ENCODE results near the gene CNP. TPM values are rescaled to one million over a fixed set of nuclear protein-coding genes. Genes with fewer than 3 reads are reported as not detected.
A peak's percentile ranks its signal among the peaks of the same experiment; 100 is the strongest.

The CNP gene
- total RNA-seq (10 to 100 TPM; 74.3 to 89.7 TPM), polyA plus RNA-seq (ENCODE audit: insufficient read depth, low read depth, low replicate concordance) (40.8 TPM)
- long read RNA-seq, donor 1, full-length matches to known transcripts: 31 of 37 reads
- long read RNA-seq, donor 1, partial matches to known transcripts: 6 of 37 reads
- long read RNA-seq, donor 1, other reads (novel, unspliced or antisense): 0 of 37 reads
- long read RNA-seq, donor 2, full-length matches to known transcripts: 28 of 33 reads
- long read RNA-seq, donor 2, partial matches to known transcripts: 5 of 33 reads
- long read RNA-seq, donor 2, other reads (novel, unspliced or antisense): 0 of 33 reads

GRCh38 chr17:41966463-41967140 is at the start of gene CNP:
CNP (plus strand) TSS chr17:41966795; CDS start chr17:41966885, 90 bp downstream.
- peaks cover 22% of the 10 kb centered on the region for H3K4me1 ChIP-seq

GRCh38 chr17:41917192-41917591 is 49.4 kb upstream of the CNP start:
- WGBS, 2 donors: 19 to 34% methylated on average over 4 of the region's 4 CpGs
- no peak overlapping the region for H3K4me3 ChIP-seq

More at GRCh38 chr17:41966463-41967140, at the start of gene CNP:
- no peak for TF ChIP-seq POLR2A (IDR thresholded peaks at IDR 0.05)
- TF ChIP-seq CTCF (IDR thresholded peaks at IDR 0.05): no peak
- peak within 1 kb of the TSS; percentile 95 to 96 for H3K4me3 ChIP-seq
- peak; percentile 94 for DNase-seq
- H3K27me3 ChIP-seq: no peaks in the 10 kb centered on the region
- WGBS, 2 donors: 0% methylated on average over 15 to 53 of the region's 71 CpGs
- H3K27ac ChIP-seq: peak within 1 kb of the TSS; percentile 90 to 92
- peaks cover 4% of the 10 kb centered on the region for H3K36me3 ChIP-seq (ENCODE audit: low read depth, missing control alignments)
- intact Hi-C loops (cut with DNase I; ENCODE audit: low total_unique reads): loop anchor here (5.0 to 10.0 kb wide), 2 partner anchors 58 to 146 kb away; partner anchors contain the start of genes DHX58 and NKIRAS2
- no peaks in the 10 kb centered on the region for H3K9me3 ChIP-seq

GRCh38 chr17:41917679-41918313 is 48.8 kb upstream of the CNP start:
- Histone ChIP-seq H3K27me3 (no peaks in the 10 kb centered on the region), H3K4me3 (peak overlapping the region; percentile 82 to 90), H3K36me3 (ENCODE audit: low read depth, missing control alignments) (no peaks in the 10 kb centered on the region), H3K9me3 (no peaks in the 10 kb centered on the region), H3K27ac (peak overlapping the region; percentile 71 to 87), H3K4me1 (peaks cover 17% of the 10 kb centered on the region)
- TF ChIP-seq POLR2A (IDR thresholded peaks at IDR 0.05) (no peak), CTCF (IDR thresholded peaks at IDR 0.05) (peak in 1 of 3 experiments; percentile 6)
- intact Hi-C loops (cut with DNase I; ENCODE audit: low total_unique reads): no loop called here
- peak; percentile 57 for DNase-seq
- 3 to 7% methylated on average over 12 to 26 of the region's 26 CpGs for WGBS, 2 donors

More at GRCh38 chr17:41917192-41917591, 49.4 kb upstream of the CNP start:
- H3K9me3 ChIP-seq: no peaks in the 10 kb centered on the region
- no peaks in the 10 kb centered on the region for H3K27me3 ChIP-seq
- H3K27ac ChIP-seq: peak overlapping the region in 1 of 2 donors; percentile 87
- TF ChIP-seq CTCF (IDR thresholded peaks at IDR 0.05): no peak
- TF ChIP-seq POLR2A (IDR thresholded peaks at IDR 0.05): no peak
- no peaks in the 10 kb centered on the region for H3K36me3 ChIP-seq (ENCODE audit: low read depth, missing control alignments)
- peak; percentile 41 for DNase-seq
- intact Hi-C loops (cut with DNase I; ENCODE audit: low total_unique reads): no loop called here
- H3K4me1 ChIP-seq: peaks cover 17% of the 10 kb centered on the region

- no peaks in the 10 kb centered on the region for H3K9me3 ChIP-seq
- 0 to 1% methylated on average over 17 to 67 of the region's 80 CpGs for WGBS, 2 donors
- intact Hi-C loops (cut with DNase I; ENCODE audit: low total_unique reads): no loop called here
- H3K27me3 ChIP-seq: no peaks in the 10 kb centered on the region
- peaks cover 17% of the 10 kb centered on the region for H3K4me1 ChIP-seq
- TF ChIP-seq POLR2A (IDR thresholded peaks at IDR 0.05) (peak; percentile 41), CTCF (IDR thresholded peaks at IDR 0.05) (no peak)
- H3K36me3 ChIP-seq (ENCODE audit: low read depth, missing control alignments): no peaks in the 10 kb centered on the region
- DNase-seq: peak; percentile 97
- peak within 1 kb of the TSS; percentile 82 to 90 for H3K4me3 ChIP-seq
- peak within 1 kb of the TSS; percentile 71 to 87 for H3K27ac ChIP-seq
Observed at GRCh38 chr17:41918314-41919164, 48.1 kb upstream of the CNP start, which contains the start of gene ACLY. ACLY (minus strand) TSS chr17:41918951; CDS start chr17:41913873, 5,078 bp downstream.
